ENCODE results near the gene TSPAN11.

TSPAN11 gene

GRCh38 chr12:30962047-30962446, 35.5 kb downstream of the TSPAN11 start:
- no peak for FAIRE-seq

- no peak for FAIRE-seq
Observed at GRCh38 chr12:30963709-30964564, 37.4 kb downstream of the TSPAN11 start.

DNA sequence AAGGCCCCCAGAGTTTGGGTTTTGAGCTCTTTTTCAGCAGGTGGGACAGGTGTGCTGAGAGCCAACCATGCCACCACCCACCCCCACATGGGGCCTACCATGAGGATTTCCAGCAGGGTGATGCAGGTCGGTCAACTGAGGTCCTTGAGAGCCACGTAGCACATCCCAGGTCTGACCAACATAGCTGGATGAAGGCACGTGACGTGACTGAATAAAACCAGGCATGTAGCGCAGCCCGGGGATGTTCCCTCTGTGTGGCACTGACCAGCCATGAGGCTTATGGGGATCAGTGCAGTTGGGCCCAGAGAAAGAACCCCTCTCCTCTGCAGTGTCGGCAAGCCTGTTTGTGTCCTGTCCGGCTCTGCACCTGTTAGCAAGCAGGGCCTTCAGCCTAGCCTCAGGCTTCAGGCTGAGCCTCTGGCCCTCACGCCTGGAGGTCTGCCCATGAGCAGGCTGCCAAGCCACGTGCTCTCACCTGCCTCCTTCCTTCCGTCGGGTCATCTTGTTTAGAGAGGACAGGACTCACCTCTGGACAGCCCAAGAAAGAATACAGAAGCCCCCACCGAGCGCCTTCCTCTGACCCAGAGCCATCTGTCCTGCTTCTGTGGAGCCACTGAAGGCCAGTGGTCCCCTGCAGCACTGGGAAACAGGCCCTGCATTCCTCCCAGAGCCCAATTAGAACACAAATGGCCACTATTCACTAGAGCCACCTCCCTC, 38.5 kb downstream of the TSPAN11 start:
- FAIRE-seq: no peak

GRCh38 chr12:30965613-30965985, 39.1 kb downstream of the TSPAN11 start:
- FAIRE-seq: no peak

GRCh38 chr12:30967026-30967425, 40.5 kb downstream of the TSPAN11 start:
- no peak for FAIRE-seq

DNA sequence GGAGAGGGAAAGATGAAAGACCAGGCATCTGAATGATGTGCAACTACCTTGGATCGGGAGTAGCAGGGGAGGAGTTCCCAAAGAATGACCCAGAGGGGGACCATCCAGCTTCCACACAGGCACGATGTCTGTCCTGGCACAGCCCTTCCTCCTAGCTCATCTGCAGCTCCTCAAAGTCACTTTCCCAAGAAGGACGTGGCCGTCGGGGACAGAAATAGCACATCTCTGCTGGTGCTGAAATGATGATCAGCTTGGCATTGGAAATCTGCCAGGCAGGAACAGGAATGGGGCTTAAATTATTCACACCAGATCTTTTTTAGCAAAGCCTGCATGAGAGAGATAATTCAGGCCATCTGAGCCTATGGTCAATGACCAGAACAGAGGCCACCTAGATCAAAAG, 41.7 kb downstream of the TSPAN11 start:
- FAIRE-seq: no peak

GRCh38 chr12:30969006-30969405, 42.5 kb downstream of the TSPAN11 start:
- no peak for FAIRE-seq

- FAIRE-seq: no peak
Observed at GRCh38 chr12:30969606-30970395, 43.3 kb downstream of the TSPAN11 start.

GRCh38 chr12:30970559-30971197, 44.1 kb downstream of the TSPAN11 start:
- no peak for FAIRE-seq

- no peak for FAIRE-seq
Observed at GRCh38 chr12:30972035-30972434, 45.5 kb downstream of the TSPAN11 start.

- no peak for FAIRE-seq
Observed at GRCh38 chr12:30973175-30973574, 46.6 kb downstream of the TSPAN11 start.

GRCh38 chr12:30973830-30974229, 47.3 kb downstream of the TSPAN11 start:
- no peak for FAIRE-seq

- FAIRE-seq: no peak
Observed at GRCh38 chr12:30974746-30975500, 48.4 kb downstream of the TSPAN11 start.

DNA sequence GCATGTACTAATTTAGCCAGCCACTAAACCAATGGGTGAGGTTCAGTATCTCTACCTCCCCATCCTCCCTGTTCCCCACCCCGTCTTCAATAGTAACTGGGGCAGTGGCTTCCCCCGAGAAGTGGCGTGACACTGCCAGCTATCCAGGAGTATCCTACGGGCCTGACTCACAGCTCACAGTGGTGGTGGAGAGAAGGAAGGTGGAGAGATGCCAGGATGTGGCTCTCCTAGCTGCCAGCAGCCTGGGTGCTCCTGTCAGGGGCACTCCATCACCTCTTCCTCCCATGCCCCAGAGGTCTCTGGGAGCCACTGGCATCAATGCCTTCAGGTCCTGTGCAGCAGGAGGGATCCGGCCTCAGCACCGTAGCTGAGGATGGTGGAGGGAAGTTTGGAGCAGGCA, 49.0 kb downstream of the TSPAN11 start:
- no peak for FAIRE-seq

- no peak for FAIRE-seq
Observed at GRCh38 chr12:30976206-30976605, 49.7 kb downstream of the TSPAN11 start.

DNA sequence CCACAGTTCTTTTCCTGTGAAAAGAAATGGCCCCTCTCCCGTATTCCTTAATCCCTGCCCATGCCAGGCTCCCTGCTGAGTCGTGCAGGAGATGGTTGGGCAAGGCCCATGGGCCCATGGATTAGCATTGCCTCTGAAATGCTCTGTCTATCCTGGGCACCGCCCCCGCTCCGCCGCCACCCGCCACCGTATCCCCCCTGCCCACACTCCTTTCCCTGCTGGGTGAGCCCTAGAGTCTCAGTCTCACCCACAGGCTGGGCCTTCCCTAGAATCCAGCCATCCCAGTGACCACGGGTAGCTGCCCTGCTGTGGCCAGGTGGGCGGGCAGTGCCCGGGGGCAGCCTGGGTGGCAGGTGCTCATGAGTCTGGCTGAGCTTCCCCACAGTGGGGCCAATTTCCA, 50.6 kb downstream of the TSPAN11 start:
- FAIRE-seq: no peak

DNA sequence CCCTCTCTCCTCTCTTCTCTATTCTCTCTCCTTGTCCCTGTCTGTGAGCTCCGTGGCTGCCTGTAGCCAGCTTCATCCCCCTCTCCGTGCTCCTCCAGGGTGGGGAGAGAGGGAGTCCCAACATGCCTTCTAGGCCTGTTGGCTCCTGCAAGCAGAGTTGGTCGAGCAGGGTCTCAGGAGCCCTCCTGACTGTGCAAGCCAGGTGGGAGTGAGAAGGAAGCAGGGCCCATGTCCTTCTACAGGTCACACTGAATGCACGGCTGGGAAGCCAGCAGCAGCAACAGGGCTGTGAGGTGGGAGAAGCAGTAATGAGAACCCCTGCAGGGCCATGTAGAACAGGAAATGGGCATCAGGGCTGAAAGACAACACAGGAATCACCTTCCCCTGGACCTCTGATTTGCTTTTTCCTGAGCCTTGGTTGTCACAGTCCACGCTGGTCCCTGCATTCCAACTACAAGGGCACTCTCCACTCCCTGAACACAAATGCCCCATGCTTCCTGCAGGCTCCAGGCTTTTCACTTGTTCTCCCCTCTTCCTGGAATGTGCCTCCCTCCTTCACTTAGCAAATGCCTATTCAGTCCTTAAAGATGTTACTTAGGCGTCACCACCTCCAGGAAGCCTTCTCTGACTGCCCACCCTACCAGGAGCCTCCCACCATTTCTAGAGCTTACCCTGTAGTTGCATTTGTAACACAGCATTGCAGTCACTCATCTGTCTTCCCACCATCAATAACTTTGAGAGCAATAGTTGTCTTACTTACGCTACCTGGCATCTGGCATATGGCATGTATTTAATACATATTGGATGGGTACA, 51.2 kb downstream of the TSPAN11 start:
- FAIRE-seq: no peak

DNA sequence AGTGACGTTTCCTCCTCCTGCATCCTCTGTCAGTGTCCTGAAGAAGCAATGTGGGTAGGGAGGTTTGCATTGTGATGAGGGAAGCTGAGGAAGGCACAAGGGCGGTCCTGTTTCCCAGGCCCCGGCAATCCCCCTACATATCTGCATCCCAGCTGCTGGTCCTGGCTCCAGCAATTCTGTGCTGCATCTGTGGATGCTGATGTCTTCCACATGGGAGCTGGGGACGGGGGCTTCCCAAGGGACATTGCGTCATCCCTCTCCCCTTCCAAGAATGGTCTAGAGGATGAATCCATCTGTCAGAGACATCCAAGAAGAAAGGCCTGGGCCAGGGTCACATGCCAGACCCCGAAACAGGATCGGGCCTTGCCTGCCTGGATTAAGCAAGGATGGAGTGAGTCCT, 52.1 kb downstream of the TSPAN11 start:
- FAIRE-seq: no peak

DNA sequence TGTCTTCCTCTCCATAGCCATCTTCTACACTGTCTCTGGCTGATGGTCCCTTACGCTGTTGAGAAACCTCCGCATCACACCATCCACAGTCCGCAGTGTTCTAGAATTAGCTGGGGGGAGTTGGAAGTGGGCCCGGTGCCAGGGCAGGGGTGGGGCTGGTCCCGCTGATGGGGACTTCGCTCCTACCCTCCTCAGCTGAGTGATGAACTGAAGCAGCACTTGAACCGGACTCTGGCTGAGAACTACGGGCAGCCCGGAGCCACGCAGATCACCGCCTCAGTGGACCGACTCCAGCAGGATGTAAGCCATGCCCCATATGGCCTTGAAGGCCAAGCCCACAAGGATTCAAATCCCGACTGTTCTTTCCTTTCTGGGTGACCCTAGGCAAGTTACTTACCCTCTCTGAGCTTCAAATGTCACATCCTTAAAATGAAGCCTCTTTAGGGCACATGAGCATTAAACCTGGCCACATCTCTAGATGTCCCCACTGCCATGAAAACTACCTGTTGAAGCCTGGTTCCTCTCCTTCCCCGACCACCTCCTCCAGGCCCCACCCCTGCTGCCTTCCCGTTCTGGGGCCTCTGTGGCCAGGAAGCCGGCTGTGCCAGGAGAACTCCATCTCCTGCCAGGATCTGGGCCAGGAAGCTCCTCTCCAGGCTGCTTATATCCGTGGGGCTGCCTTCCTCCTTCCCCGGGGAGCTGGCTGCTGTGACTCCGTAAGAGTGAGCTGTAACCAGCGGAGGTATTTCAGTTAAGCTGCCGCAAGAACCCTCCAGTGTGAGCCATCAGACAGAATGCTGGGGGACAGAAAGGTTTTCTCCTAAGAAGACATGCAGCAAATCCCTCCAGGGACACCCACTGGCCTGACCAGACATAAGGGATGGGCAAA, 53.1 kb downstream of the TSPAN11 start:
- FAIRE-seq: no peak

- FAIRE-seq: no peak
Observed at GRCh38 chr12:30980955-30981662, 54.6 kb downstream of the TSPAN11 start.
